Liver (tissue), 9 donors: ENCODE results near the gene SLC41A1. TPM values are rescaled to one million over a fixed set of nuclear protein-coding genes. Genes with fewer than 3 reads are reported as not detected.
"Not testable (repeated sequence)": the region's sequence is repeated elsewhere in the genome, so short reads cannot be mapped to it uniquely, and the experiment has no call there.

Experiments used
- DNase-seq: peaks from one replicate; pipeline ENCODE4 v3.0.0-alpha.2; 2017; ENCODE audit warnings: low spot score
- H3K27ac ChIP-seq, 2 donors: one replicate each; pipeline ENCODE4 v1.7.0; 2013; ENCODE audit warnings: inconsistent platforms in 2 of 2, low read length in 2 of 2, control low read depth in 1 of 2, low read depth in 1 of 2, mild to moderate bottlenecking in 1 of 2
- H3K27me3 ChIP-seq, 4 donors: one replicate each; pipeline versions ENCODE4 v1.6.1 to v1.7.0; 2013; ENCODE audit warnings: low read length in 3 of 4, inconsistent platforms in 1 of 4, mild to moderate bottlenecking in 1 of 4, moderate library complexity in 1 of 4; ENCODE audit not compliant: control insufficient read depth in 4 of 4, insufficient read depth in 4 of 4
- H3K36me3 ChIP-seq, 4 donors: one replicate each; pipeline versions ENCODE4 v1.6.1 to v1.7.0; 2013; ENCODE audit warnings: low read length in 3 of 4, mild to moderate bottlenecking in 3 of 4, low read depth in 1 of 4, moderate library complexity in 1 of 4; ENCODE audit not compliant: control insufficient read depth in 4 of 4, insufficient read depth in 3 of 4
- H3K4me1 ChIP-seq, 4 donors: one replicate each; pipeline versions ENCODE4 v1.6.1 to v1.7.0; 2013; ENCODE audit warnings: low read length in 3 of 4, mild to moderate bottlenecking in 3 of 4, moderate library complexity in 1 of 4; ENCODE audit not compliant: control insufficient read depth in 4 of 4, insufficient read depth in 4 of 4
- H3K4me3 ChIP-seq, 3 donors: one replicate each; pipeline versions ENCODE4 v1.6.1 to v1.7.0; 2013; ENCODE audit warnings: low read length in 3 of 3, control low read depth in 1 of 3, low read depth in 1 of 3, mild to moderate bottlenecking in 1 of 3
- H3K9ac ChIP-seq, 2 donors: one replicate each; pipeline ENCODE4 v1.7.0; 2013; ENCODE audit warnings: low read length in 2 of 2, mild to moderate bottlenecking in 2 of 2, moderate library complexity in 2 of 2, control low read depth in 1 of 2, low read depth in 1 of 2
- H3K9me3 ChIP-seq, 4 donors: one replicate each; pipeline versions ENCODE4 v1.6.1 to v1.7.0; 2013; ENCODE audit warnings: low read length in 3 of 4; ENCODE audit not compliant: control insufficient read depth in 4 of 4
- ATF3 ChIP-seq: IDR thresholded peaks from 2 replicates; pipeline ENCODE4 v1.6.1; 2016; ENCODE audit warnings: antibody characterized with exemption
- CTCF ChIP-seq: fragments of 150-350 bp; IDR thresholded peaks from 2 replicates; pipeline ENCODE4 v1.5.1; 2017; ENCODE audit warnings: improper control_type of control experiment, low read depth, low read length; ENCODE audit not compliant: missing input control
- EGR1 ChIP-seq, 2 donors: IDR thresholded peaks; 2 replicates each; pipeline ENCODE4 v1.6.1; 2016 to 2018; ENCODE audit warnings: antibody characterized with exemption in 2 of 2, low read depth in 2 of 2
- FOXA1 ChIP-seq: IDR thresholded peaks from 2 replicates; pipeline ENCODE4 v1.6.1; 2016; ENCODE audit warnings: antibody characterized with exemption
- FOXA2 ChIP-seq: IDR thresholded peaks from 2 replicates; pipeline ENCODE4 v1.6.1; 2016; ENCODE audit warnings: antibody characterized with exemption
- GABPA ChIP-seq, 2 donors: IDR thresholded peaks in 1 of 2; conservative IDR thresholded peaks in 1 of 2; 2 replicates each; pipeline ENCODE4 v1.6.1; 2016; ENCODE audit warnings: antibody characterized with exemption in 2 of 2, mild to moderate bottlenecking in 1 of 2, moderate library complexity in 1 of 2
- HNF4A ChIP-seq, 2 donors: conservative IDR thresholded peaks; 2 replicates each; pipeline ENCODE4 v1.6.1; 2016; ENCODE audit warnings: antibody characterized with exemption in 2 of 2, mild to moderate bottlenecking in 2 of 2
- HNF4G ChIP-seq: IDR thresholded peaks from 2 replicates; pipeline ENCODE4 v1.6.1; 2016; ENCODE audit warnings: antibody characterized with exemption
- JUND ChIP-seq, 2 donors: IDR thresholded peaks; 2 replicates each; pipeline ENCODE4 v1.6.1; 2016; ENCODE audit warnings: antibody characterized with exemption in 2 of 2
- NR2F2 ChIP-seq: IDR thresholded peaks from 2 replicates; pipeline ENCODE4 v1.6.1; 2016; ENCODE audit warnings: antibody characterized with exemption
- RAD21 ChIP-seq, 2 donors: IDR thresholded peaks; 2 replicates each; pipeline ENCODE4 v1.6.1; 2016; ENCODE audit warnings: antibody characterized with exemption in 2 of 2, mild to moderate bottlenecking in 2 of 2
- RXRA ChIP-seq, 2 donors: IDR thresholded peaks; 2 replicates each; pipeline ENCODE4 v1.6.1; 2017 to 2018; ENCODE audit warnings: antibody characterized with exemption in 2 of 2, mild to moderate bottlenecking in 1 of 2
- SP1 ChIP-seq: IDR thresholded peaks from 2 replicates; pipeline ENCODE4 v1.6.1; 2018; ENCODE audit warnings: antibody characterized with exemption, mild to moderate bottlenecking
- TAF1 ChIP-seq: conservative IDR thresholded peaks from 2 replicates; pipeline ENCODE4 v1.6.1; 2016; ENCODE audit warnings: antibody characterized with exemption, mild to moderate bottlenecking
- YY1 ChIP-seq: IDR thresholded peaks from 2 replicates; pipeline ENCODE4 v1.6.1; 2016; ENCODE audit warnings: antibody characterized with exemption, mild to moderate bottlenecking
- WGBS: extraction: QIAGEN DNeasy Blood & Tissue Kit; methylation state at CpG from one replicate; pipeline ENCODE4 v1.1.7; 2013; 5-methylcytosine and 5-hydroxymethylcytosine counted together
- polyA plus RNA-seq, 2 donors: library from polyadenylated mRNA; stranded (reverse) in 1 of 2; unstranded in 1 of 2; fragments of 200-250 nt in 1 of 2; fragments of >200 nt in 1 of 2; fragmentation: Nextera tagmentation in 1 of 2; extraction: Ambion mirVana in 1 of 2; gene quantifications; one replicate each; pipeline versions ENCODE4 v1.2.1 to v1.2.3, GENCODE V29; 2013 to 2015
- total RNA-seq, 2 donors: library from RNA; depleted of rRNA; stranded (reverse); fragments of >200 nt; gene quantifications; one replicate each; pipeline ENCODE4 v1.2.3, GENCODE V29; 2014
- TF ChIP-seq, protein P1 (sequence below): IDR thresholded peaks from 2 replicates; pipeline ENCODE4 v1.6.1; 2016; ENCODE audit warnings: antibody characterized with exemption
- TF ChIP-seq, protein P2 (sequence below): IDR thresholded peaks from 2 replicates; pipeline ENCODE4 v1.6.1; 2016; ENCODE audit warnings: antibody characterized with exemption
- TF ChIP-seq, protein P3 (sequence below): IDR thresholded peaks from 2 replicates; pipeline ENCODE4 v1.6.1; 2016; ENCODE audit warnings: antibody characterized with exemption, mild to moderate bottlenecking
- donor health status: healthy.
- donor health status: healthy.
- donor health status: healthy.
- donor health status: healthy.
- donor health status: healthy.

Gene SLC41A1
- total and polyA plus RNA-seq, 4 donors: 2.6 to 9.1 (median 4.1) TPM

DNA sequence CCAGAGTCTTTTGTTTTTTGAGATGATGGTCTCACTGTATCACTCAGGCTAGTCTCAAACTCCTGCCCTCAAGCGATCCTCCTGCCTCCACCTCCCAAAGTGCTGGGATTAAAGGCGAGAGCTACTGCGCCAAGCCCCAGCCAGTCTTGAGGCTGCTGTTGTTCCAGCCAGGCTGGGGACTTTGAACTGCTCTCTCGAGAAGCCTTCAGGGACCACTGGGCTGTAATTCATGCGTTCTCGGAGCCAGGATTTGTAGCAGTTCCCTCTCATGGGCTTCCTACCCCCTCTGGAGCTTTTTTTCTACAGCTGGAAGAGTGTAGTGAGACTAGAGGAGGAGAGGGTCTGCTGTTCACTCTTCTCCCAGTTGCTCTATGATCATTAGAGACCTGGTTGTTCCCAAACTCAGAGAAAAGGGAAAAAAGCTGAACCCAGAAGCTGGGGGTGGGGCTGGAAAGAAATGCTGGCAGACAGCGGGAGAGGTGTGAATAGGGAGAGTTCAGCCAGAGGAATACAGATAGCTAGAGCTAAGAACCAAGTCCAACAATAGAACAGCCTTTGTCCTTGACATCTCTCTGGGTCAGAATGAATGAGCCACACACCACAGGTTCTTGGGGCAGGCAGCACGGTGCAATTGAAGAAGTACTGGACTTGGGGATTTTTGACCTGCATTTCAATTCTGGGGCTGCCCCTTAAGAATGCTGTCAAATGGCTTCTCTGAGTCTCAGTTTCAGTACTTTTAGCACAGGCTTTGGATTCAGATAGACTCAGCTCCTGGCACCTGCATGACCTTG lies 13.2 kb upstream of the SLC41A1 start:
- Histone ChIP-seq H3K36me3 (no peaks in the 10 kb centered on the region), H3K9me3 (no peaks in the 10 kb centered on the region), H3K9ac (no peak overlapping the region), H3K27me3 (no peaks in the 10 kb centered on the region), H3K4me3 (no peak overlapping the region), H3K27ac (no peak overlapping the region), H3K4me1 (peaks cover 0 to 5% (median 0%) of the 10 kb centered on the region in 4 donors)
- WGBS: 70% methylated on average over 8 of the region's 8 CpGs
- TF ChIP-seq CTCF (no peak), FOXA1 (no peak), HNF4A (conservative IDR thresholded peaks at IDR 0.05) (peak in 1 of 2 donors; percentile 20), JUND (IDR thresholded peaks at IDR 0.05) (no peak), NR2F2 (no peak)
- no peak for DNase-seq

- no peak overlapping the region for H3K27ac ChIP-seq
- H3K9me3 ChIP-seq: no peaks in the 10 kb centered on the region
- 95% methylated on average over 5 of the region's 5 CpGs for WGBS
- H3K36me3 ChIP-seq: no peaks in the 10 kb centered on the region
- DNase-seq: no peak
- no peaks in the 10 kb centered on the region for H3K27me3 ChIP-seq
- H3K9ac ChIP-seq: no peak overlapping the region
- H3K4me1 ChIP-seq: peaks cover 0 to 5% (median 0%) of the 10 kb centered on the region in 4 donors
- TF ChIP-seq, protein P1, sequence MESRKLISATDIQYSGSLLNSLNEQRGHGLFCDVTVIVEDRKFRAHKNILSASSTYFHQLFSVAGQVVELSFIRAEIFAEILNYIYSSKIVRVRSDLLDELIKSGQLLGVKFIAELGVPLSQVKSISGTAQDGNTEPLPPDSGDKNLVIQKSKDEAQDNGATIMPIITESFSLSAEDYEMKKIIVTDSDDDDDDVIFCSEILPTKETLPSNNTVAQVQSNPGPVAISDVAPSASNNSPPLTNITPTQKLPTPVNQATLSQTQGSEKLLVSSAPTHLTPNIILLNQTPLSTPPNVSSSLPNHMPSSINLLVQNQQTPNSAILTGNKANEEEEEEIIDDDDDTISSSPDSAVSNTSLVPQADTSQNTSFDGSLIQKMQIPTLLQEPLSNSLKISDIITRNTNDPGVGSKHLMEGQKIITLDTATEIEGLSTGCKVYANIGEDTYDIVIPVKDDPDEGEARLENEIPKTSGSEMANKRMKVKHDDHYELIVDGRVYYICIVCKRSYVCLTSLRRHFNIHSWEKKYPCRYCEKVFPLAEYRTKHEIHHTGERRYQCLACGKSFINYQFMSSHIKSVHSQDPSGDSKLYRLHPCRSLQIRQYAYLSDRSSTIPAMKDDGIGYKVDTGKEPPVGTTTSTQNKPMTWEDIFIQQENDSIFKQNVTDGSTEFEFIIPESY: no peak
- TF ChIP-seq NR2F2 (no peak), ATF3 (no peak), RXRA (IDR thresholded peaks at IDR 0.05) (no peak), GABPA (IDR thresholded peaks at IDR 0.05 in 1 of 2, conservative IDR thresholded peaks at IDR 0.05 in 1 of 2) (no peak), YY1 (no peak), FOXA2 (no peak), JUND (IDR thresholded peaks at IDR 0.05) (no peak), SP1 (no peak), FOXA1 (no peak), HNF4G (no peak), EGR1 (IDR thresholded peaks at IDR 0.05; ENCODE audit: low read depth in 2 of 2) (no peak), RAD21 (IDR thresholded peaks at IDR 0.05) (no peak), CTCF (no peak), HNF4A (conservative IDR thresholded peaks at IDR 0.05) (no peak), TAF1 (no peak)
- TF ChIP-seq, protein P2, sequence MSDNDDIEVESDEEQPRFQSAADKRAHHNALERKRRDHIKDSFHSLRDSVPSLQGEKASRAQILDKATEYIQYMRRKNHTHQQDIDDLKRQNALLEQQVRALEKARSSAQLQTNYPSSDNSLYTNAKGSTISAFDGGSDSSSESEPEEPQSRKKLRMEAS: no peak
- TF ChIP-seq, protein P3, sequence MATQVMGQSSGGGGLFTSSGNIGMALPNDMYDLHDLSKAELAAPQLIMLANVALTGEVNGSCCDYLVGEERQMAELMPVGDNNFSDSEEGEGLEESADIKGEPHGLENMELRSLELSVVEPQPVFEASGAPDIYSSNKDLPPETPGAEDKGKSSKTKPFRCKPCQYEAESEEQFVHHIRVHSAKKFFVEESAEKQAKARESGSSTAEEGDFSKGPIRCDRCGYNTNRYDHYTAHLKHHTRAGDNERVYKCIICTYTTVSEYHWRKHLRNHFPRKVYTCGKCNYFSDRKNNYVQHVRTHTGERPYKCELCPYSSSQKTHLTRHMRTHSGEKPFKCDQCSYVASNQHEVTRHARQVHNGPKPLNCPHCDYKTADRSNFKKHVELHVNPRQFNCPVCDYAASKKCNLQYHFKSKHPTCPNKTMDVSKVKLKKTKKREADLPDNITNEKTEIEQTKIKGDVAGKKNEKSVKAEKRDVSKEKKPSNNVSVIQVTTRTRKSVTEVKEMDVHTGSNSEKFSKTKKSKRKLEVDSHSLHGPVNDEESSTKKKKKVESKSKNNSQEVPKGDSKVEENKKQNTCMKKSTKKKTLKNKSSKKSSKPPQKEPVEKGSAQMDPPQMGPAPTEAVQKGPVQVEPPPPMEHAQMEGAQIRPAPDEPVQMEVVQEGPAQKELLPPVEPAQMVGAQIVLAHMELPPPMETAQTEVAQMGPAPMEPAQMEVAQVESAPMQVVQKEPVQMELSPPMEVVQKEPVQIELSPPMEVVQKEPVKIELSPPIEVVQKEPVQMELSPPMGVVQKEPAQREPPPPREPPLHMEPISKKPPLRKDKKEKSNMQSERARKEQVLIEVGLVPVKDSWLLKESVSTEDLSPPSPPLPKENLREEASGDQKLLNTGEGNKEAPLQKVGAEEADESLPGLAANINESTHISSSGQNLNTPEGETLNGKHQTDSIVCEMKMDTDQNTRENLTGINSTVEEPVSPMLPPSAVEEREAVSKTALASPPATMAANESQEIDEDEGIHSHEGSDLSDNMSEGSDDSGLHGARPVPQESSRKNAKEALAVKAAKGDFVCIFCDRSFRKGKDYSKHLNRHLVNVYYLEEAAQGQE: no peak
- no peak overlapping the region for H3K4me3 ChIP-seq
Measured at GRCh38 chr1:205824180-205824579, 11.2 kb upstream of the SLC41A1 start.

DNA sequence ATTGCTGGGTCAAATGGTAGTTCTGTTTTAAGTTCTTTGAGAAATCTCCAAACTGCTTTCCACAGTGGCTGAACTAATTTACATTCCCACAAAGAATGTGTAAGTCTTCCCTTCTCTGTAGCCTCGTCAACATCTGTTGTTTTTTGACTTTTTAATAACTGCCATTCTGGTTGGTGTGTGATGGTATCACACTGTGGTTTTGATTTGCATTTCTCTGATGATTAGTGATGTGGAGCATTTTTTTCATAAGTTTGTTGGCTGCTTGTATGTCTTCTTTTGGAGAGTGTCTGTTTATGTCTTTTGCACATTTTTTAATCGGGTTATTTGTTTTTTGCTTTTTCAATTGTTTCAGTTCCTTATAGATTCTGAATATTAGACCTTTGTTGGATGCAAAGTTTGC lies 10.3 kb upstream of the SLC41A1 start:
- H3K4me3 ChIP-seq, H3K9me3 ChIP-seq, DNase-seq, H3K9ac ChIP-seq, H3K36me3 ChIP-seq, H3K27ac ChIP-seq, H3K27me3 ChIP-seq, H3K4me1 ChIP-seq: not testable (repeated sequence)
- WGBS: 91% methylated on average over 2 of the region's 2 CpGs
